DOHH2 (cell line): ENCODE data around the gene ANTXR2.

Experiments used
- H3F3A ChIP-seq: fragments of 200-600 bp; sonication (generic), shearing (Covaris generic); 2 replicates; pipeline ENCODE4 v1.6.0; 2016; ENCODE audit warnings: antibody characterized with exemption, mild to moderate bottlenecking; ENCODE audit not compliant: control insufficient read depth, insufficient read depth
- H3K27ac ChIP-seq: fragments of 200-600 bp; sonication (generic); 2 replicates; pipeline ENCODE4 v1.5.1; 2014; ENCODE audit warnings: low read depth, mild to moderate bottlenecking, low read length, moderate library complexity
- H3K27me3 ChIP-seq: fragments of 200-600 bp; sonication (generic); 2 replicates; pipeline ENCODE4 v1.6.1; 2014; ENCODE audit warnings: mild to moderate bottlenecking, low read length, mixed read lengths; ENCODE audit not compliant: control insufficient read depth
- H3K36me3 ChIP-seq: fragments of 200-600 bp; sonication (generic); 2 replicates; pipeline ENCODE4 v1.6.1; 2014; ENCODE audit warnings: mild to moderate bottlenecking, low read length, moderate library complexity, mixed read lengths; ENCODE audit not compliant: control insufficient read depth
- H3K4me1 ChIP-seq: fragments of 200-600 bp; sonication (generic); 2 replicates; pipeline ENCODE4 v1.6.1; 2014; ENCODE audit warnings: mild to moderate bottlenecking, low read length, mixed read lengths; ENCODE audit not compliant: control insufficient read depth
- H3K4me2 ChIP-seq: fragments of 200-600 bp; sonication (generic); 2 replicates; pipeline ENCODE4 v1.6.0; 2014; ENCODE audit warnings: mild to moderate bottlenecking, low read length, moderate library complexity
- H3K4me3 ChIP-seq: fragments of 200-600 bp; sonication (generic); 2 replicates; pipeline ENCODE4 v1.5.1; 2014; ENCODE audit warnings: mild to moderate bottlenecking, low read length, mixed read lengths
- H3K79me2 ChIP-seq: fragments of 200-600 bp; sonication (generic); 2 replicates; pipeline ENCODE4 v1.6.1; 2014; ENCODE audit warnings: mild to moderate bottlenecking, low read length, mixed read lengths; ENCODE audit not compliant: control insufficient read depth
- H3K9me2 ChIP-seq: fragments of 200-600 bp; sonication (generic); replicated peaks from 2 replicates; pipeline ENCODE4 v1.6.1; 2014; ENCODE audit warnings: mild to moderate bottlenecking, low read length, mixed read lengths; ENCODE audit not compliant: control insufficient read depth
- H3K9me3 ChIP-seq: fragments of 200-600 bp; sonication (generic); 2 replicates; pipeline ENCODE4 v1.6.1; 2014; ENCODE audit warnings: antibody characterized with exemption, low read length, mixed read lengths; ENCODE audit not compliant: control insufficient read depth, insufficient read depth
- H4K20me1 ChIP-seq: fragments of 200-600 bp; sonication (generic); 2 replicates; pipeline ENCODE4 v1.6.0; 2014; ENCODE audit warnings: low read depth, mild to moderate bottlenecking, antibody characterized with exemption, low read length, moderate library complexity; ENCODE audit not compliant: control insufficient read depth, insufficient read depth
- CTCF ChIP-seq: fragments of 200-600 bp; sonication (generic); IDR thresholded peaks from one replicate; pipeline ENCODE4 v1.5.1; 2014; ENCODE audit warnings: antibody characterized with exemption, mild to moderate bottlenecking, low read depth, low read length; ENCODE audit not compliant: poor library complexity, severe bottlenecking
- EZH2phosphoT487 ChIP-seq: fragments of 200-600 bp; sonication (generic); IDR thresholded peaks from 2 replicates; pipeline ENCODE4 v1.6.1; 2017; ENCODE audit warnings: borderline replicate concordance, mild to moderate bottlenecking, antibody characterized with exemption, low read length, moderate library complexity, mixed read lengths

ANTXR2 gene

DNA sequence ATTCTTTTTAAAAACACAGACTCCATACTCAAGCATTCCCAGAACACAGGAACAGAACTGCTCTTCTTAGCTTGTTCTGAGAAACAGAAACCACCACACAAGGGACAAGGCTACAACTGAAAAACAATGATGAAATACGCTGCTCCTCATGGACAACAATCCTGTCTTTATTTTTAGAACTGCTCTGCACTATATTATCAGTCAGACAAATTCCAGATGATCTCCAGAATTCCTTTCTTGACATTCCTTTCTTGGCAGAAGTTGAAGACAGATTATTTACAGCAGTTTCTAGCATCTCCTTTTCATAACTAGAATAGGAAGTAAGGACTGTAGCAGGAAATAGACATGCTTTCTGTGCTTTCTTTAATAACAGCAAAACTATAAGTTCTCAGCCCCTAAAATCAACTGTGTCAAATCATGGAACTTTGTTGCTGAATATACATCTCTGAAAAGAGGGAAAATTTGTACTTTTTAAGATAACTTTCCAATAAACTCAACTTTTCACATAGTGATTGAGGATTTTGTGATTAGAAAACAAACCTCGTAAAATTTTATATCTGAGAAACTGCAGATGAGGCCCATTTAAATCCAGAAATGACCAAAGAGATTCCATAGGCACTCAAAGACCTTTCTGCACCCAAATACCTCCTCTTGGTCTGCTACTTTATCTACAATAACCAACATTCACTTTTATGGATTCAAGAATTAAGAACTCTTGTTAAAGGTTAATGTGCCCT is 35.9 kb downstream of the ANTXR2 start:
- H3K4me3 ChIP-seq: no peak overlapping the region
- no peak overlapping the region for H3K27ac ChIP-seq
- H3K27me3 ChIP-seq: no peaks in the 10 kb centered on the region
- no peaks in the 10 kb centered on the region for H3K79me2 ChIP-seq
- H3K36me3 ChIP-seq: no peaks in the 10 kb centered on the region
- H3K4me2 ChIP-seq: no peak overlapping the region
- H3K9me3 ChIP-seq: no peaks in the 10 kb centered on the region
- TF ChIP-seq EZH2phosphoT487 (no peak), CTCF (no peak)
- no peaks in the 10 kb centered on the region for H3F3A ChIP-seq
- H4K20me1 ChIP-seq: no peaks in the 10 kb centered on the region
- no peaks in the 10 kb centered on the region for H3K9me2 ChIP-seq
- no peaks in the 10 kb centered on the region for H3K4me1 ChIP-seq

- H3K79me2 ChIP-seq: no peaks in the 10 kb centered on the region
- no peaks in the 10 kb centered on the region for H3K9me2 ChIP-seq
- no peak overlapping the region for H3K4me2 ChIP-seq
- H3K36me3 ChIP-seq: no peaks in the 10 kb centered on the region
- no peak overlapping the region for H3K4me3 ChIP-seq
- TF ChIP-seq EZH2phosphoT487 (no peak), CTCF (no peak)
- H3K4me1 ChIP-seq: no peaks in the 10 kb centered on the region
- H3K27ac ChIP-seq: no peak overlapping the region
- no peaks in the 10 kb centered on the region for H3K27me3 ChIP-seq
- H3F3A ChIP-seq: no peaks in the 10 kb centered on the region
- H4K20me1 ChIP-seq: no peaks in the 10 kb centered on the region
- H3K9me3 ChIP-seq: no peaks in the 10 kb centered on the region
Measured at GRCh38 chr4:80036306-80036705, 36.7 kb downstream of the ANTXR2 start.

GRCh38 chr4:80035336-80035735 is 37.7 kb downstream of the ANTXR2 start:
- Histone ChIP-seq H3K4me1 (no peaks in the 10 kb centered on the region), H3K9me3 (no peaks in the 10 kb centered on the region), H3K9me2 (no peaks in the 10 kb centered on the region), H3K4me3 (no peak overlapping the region), H3K4me2 (no peak overlapping the region), H3K27ac (no peak overlapping the region), H3F3A (no peaks in the 10 kb centered on the region), H3K27me3 (no peaks in the 10 kb centered on the region), H3K36me3 (no peaks in the 10 kb centered on the region), H3K79me2 (no peaks in the 10 kb centered on the region), H4K20me1 (no peaks in the 10 kb centered on the region)
- no peak for TF ChIP-seq EZH2phosphoT487
- no peak for TF ChIP-seq CTCF
